Smooth muscle cell (in vitro differentiated cells): ENCODE results near the gene PTBP3. TPM values are rescaled to one million over a fixed set of nuclear protein-coding genes. Genes with fewer than 3 reads are reported as not detected.

Experiments
- DNase-seq: peaks from one replicate; lab custom pipeline; 2025; ENCODE audit not compliant: unreplicated experiment; lab: John Stamatoyannopoulos, UW
- H2AFZ ChIP-seq: fragments of 200-600 bp; sonication (generic); 2 replicates; pipeline ENCODE4 v1.6.0; 2016; ENCODE audit warnings: antibody characterized with exemption, low read depth, mild to moderate bottlenecking
- H3F3A ChIP-seq: fragments of 200-600 bp; sonication (generic); 2 replicates; pipeline ENCODE4 v1.6.0; 2017; ENCODE audit warnings: antibody characterized with exemption, low read depth
- H3K27ac ChIP-seq: fragments of 200-600 bp; sonication (generic); 2 replicates; pipeline ENCODE4 v1.5.1; 2016; ENCODE audit warnings: low read depth, mild to moderate bottlenecking
- H3K27me3 ChIP-seq: fragments of 200-600 bp; sonication (generic); 2 replicates; pipeline ENCODE4 v1.6.1; 2016; ENCODE audit warnings: low read depth, mild to moderate bottlenecking
- H3K36me3 ChIP-seq: fragments of 200-600 bp; sonication (generic); 2 replicates; pipeline ENCODE4 v1.5.1; 2016; ENCODE audit warnings: low read depth
- H3K4me1 ChIP-seq: fragments of 200-600 bp; sonication (generic); 2 replicates; pipeline ENCODE4 v1.5.1; 2016; ENCODE audit warnings: low read depth
- H3K4me2 ChIP-seq: fragments of 200-600 bp; sonication (generic); 2 replicates; pipeline ENCODE4 v1.6.0; 2016; ENCODE audit warnings: mild to moderate bottlenecking
- H3K4me3 ChIP-seq: fragments of 200-600 bp; sonication (generic); 2 replicates; pipeline ENCODE4 v1.5.1; 2016; ENCODE audit warnings: mild to moderate bottlenecking
- H3K79me2 ChIP-seq: fragments of 200-600 bp; sonication (generic); 2 replicates; pipeline ENCODE4 v1.6.0; 2016; ENCODE audit warnings: low read depth, mild to moderate bottlenecking
- H3K9ac ChIP-seq: fragments of 200-600 bp; sonication (generic); 2 replicates; pipeline ENCODE4 v1.6.0; 2016; ENCODE audit warnings: low read depth
- H3K9me3 ChIP-seq: fragments of 200-600 bp; sonication (generic); replicated peaks from 2 replicates; pipeline ENCODE4 v1.5.1; 2016; ENCODE audit warnings: low read depth
- H4K20me1 ChIP-seq: fragments of 200-600 bp; sonication (generic); 2 replicates; pipeline ENCODE4 v1.6.0; 2016; ENCODE audit warnings: low read depth
- CTCF ChIP-seq: fragments of 200-600 bp; sonication (generic); IDR thresholded peaks from 2 replicates; pipeline ENCODE4 v1.5.1; 2017; ENCODE audit warnings: borderline replicate concordance, mild to moderate bottlenecking, antibody characterized with exemption; ENCODE audit not compliant: insufficient read depth, poor library complexity, severe bottlenecking
- WGBS: methylation state at CpG from one replicate; pipeline ENCODE4 v1.1.7; 2016; ENCODE audit warnings: low lambda C conversion rate; 5-methylcytosine and 5-hydroxymethylcytosine counted together
- polyA plus RNA-seq: library from polyadenylated mRNA; unstranded; fragments of >200 nt; fragmentation: Nextera tagmentation; extraction: Ambion mirVana; gene quantifications from 2 replicates; pipeline ENCODE4 v1.2.1, GENCODE V29; 2016
- total RNA-seq: library from RNA; depleted of rRNA; stranded (reverse); fragments of >200 nt; gene quantifications from 2 replicates; pipeline ENCODE4 v1.2.3, GENCODE V29; 2014

The PTBP3 gene
- total and polyA plus RNA-seq, 2 experiments from 2014 or later = 9.5 to 51.5 TPM

GRCh38 chr9:112232233-112232632 lies 101.2 kb downstream of the PTBP3 start:
- Histone ChIP-seq H3F3A (no peaks in the 10 kb centered on the region), H3K4me3 (no peak overlapping the region), H3K27me3 (no peaks in the 10 kb centered on the region), H3K36me3 (no peaks in the 10 kb centered on the region), H3K79me2 (no peaks in the 10 kb centered on the region), H3K4me2 (no peak overlapping the region), H3K9me3 (no peaks in the 10 kb centered on the region), H2AFZ (no peak overlapping the region), H3K4me1 (no peaks in the 10 kb centered on the region), H3K27ac (no peak overlapping the region), H4K20me1 (peaks cover 30% of the 10 kb centered on the region), H3K9ac (no peak overlapping the region)
- no peak for TF ChIP-seq CTCF
- no peak for DNase-seq
- 88% methylated on average over 1 of the region's 1 CpG for WGBS

GRCh38 chr9:112226091-112226490 lies 107.3 kb downstream of the PTBP3 start:
- no peak for DNase-seq
- Histone ChIP-seq H3F3A (no peaks in the 10 kb centered on the region), H3K27me3 (no peaks in the 10 kb centered on the region), H3K9me3 (no peaks in the 10 kb centered on the region), H3K4me3 (no peak overlapping the region), H3K27ac (no peak overlapping the region), H3K4me1 (no peaks in the 10 kb centered on the region), H3K36me3 (peaks cover 11% of the 10 kb centered on the region), H2AFZ (no peak overlapping the region), H4K20me1 (peaks cover 9% of the 10 kb centered on the region), H3K79me2 (no peaks in the 10 kb centered on the region), H3K4me2 (no peak overlapping the region), H3K9ac (no peak overlapping the region)
- 87% methylated on average over 3 of the region's 3 CpGs for WGBS
- TF ChIP-seq CTCF = no peak

- no peaks in the 10 kb centered on the region for H3K9me3 ChIP-seq
- WGBS = 51% methylated on average over 4 of the region's 4 CpGs
- no peak overlapping the region for H2AFZ ChIP-seq
- H3K9ac ChIP-seq = peak overlapping the region; percentile 5
- H3K4me3 ChIP-seq = no peak overlapping the region
- H3K4me1 ChIP-seq = peaks cover 3% of the 10 kb centered on the region
- DNase-seq = no peak
- H3K79me2 ChIP-seq = no peaks in the 10 kb centered on the region
- H3K36me3 ChIP-seq = peaks cover 11% of the 10 kb centered on the region
- H3K4me2 ChIP-seq = no peak overlapping the region
- peak overlapping the region; percentile 76 for H3K27ac ChIP-seq
- H3K27me3 ChIP-seq = no peaks in the 10 kb centered on the region
- no peaks in the 10 kb centered on the region for H3F3A ChIP-seq
- TF ChIP-seq CTCF = no peak
- peaks cover 11% of the 10 kb centered on the region for H4K20me1 ChIP-seq
Measured at GRCh38 chr9:112224401-112225289, 108.8 kb downstream of the PTBP3 start.
